GM19023 (cell line): ENCODE results near the gene RHOH.

Experiments used
- ATAC-seq: cut with Tn5 transposase; IDR thresholded peaks from one replicate; pipeline ENCODE4 v1.9.1; 2021; ENCODE audit warnings: mild to moderate bottlenecking, moderate library complexity; ENCODE audit not compliant: unreplicated experiment

RHOH gene

DNA sequence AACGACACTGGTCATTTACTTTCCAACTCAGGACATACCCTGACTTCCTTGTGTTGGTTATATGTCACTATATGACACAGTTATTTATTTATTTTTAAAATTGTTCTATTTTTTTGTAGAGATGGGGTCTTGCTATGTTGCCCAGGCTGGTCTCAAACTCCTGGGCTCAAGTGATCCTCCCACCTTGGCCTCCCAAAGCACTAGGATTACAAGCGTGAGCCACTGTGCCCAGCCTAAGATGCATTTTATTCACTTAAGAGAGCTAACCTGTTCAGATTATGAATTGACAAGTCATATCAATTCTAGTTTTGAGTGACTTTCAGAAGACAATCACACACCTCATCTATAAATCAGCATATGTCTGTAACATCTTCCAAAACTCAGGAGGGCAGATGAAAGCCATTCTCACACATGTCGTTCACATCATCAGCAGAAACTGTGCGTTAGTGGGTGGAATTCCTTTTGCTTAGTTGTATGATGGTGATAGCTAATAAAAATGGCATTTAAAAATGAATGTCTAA, 9.4 kb upstream of the RHOH start:
- ATAC-seq: no peak

DNA sequence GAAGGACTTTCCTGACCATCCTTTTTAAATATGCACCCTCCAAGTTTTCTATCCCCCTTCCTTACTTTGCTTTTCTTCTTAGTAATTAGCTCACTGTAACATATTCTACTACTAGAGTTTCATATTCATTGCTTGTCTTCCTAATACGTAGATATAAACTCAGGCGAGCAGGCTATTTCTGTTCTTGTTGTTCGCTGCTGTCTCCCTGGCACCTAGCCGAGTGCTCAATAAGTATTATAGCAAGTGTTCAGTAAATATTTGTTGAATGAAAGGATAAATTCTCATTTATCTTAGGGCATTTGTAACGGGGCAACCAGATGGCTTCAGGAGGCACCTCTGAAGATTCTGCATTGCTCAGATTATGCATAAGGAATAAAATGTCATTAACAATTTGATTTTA, 6.8 kb upstream of the RHOH start:
- ATAC-seq: no peak

DNA sequence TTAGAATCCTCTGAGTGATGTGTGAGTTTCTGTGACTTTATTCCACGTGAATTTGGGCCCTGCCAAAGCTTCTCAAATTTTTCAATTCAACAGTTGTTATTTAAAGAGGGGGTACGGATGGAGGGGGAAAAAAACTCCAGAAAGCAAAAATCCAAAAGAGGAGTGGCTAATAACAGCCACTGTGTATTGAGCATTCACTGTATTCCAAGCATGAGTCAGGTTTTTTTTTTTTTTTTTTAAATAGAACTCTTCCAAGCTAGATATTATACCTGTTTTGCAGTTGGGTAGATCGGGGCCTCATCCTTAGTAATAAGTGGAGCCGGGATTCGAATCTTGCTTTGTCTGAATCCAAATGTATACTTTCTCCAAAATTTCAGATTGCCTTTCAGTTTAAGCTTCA, 6.4 kb upstream of the RHOH start:
- no peak for ATAC-seq

DNA sequence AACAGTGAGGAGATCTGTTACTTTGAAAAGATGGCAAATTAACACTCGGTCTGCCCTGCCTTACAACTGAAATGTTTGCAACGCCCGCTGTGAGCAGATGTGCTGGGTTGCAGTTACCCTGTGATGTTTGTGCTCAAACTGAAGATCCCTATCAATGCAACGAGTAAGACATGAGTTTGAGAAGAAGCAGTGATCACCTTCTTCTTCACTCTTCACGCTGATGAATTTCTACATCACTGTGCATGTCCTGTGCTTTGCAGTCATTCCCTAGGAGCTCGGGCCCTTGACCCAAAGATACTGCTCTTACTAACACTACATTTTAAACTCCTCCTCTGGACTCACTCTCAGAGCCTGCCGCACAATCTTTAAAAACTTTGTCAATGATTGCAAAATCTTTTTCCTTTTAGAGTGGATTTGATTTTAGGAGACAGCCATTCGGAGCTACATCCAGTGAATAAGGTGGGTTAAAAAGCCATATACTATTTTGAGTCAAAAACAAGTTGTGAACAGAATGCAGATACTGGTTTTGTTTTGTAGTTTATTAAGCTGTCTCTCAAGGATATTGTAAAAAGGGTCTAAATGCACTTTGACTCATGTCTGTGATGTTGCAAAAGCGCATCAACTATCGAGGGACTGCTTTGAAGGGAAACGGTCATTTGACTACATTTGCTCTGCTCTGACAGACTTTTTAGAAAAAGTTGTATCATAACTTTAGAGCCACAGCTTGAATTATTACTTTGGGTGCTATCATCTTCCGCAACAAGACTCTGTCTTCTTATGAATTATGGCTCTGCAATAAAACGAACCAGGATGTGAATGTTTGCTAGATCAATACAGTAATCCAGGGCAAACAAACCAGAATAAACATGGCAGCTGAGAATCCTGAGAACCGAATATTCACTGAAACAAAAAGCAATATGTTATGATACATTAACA, 5.7 kb upstream of the RHOH start:
- no peak for ATAC-seq

DNA sequence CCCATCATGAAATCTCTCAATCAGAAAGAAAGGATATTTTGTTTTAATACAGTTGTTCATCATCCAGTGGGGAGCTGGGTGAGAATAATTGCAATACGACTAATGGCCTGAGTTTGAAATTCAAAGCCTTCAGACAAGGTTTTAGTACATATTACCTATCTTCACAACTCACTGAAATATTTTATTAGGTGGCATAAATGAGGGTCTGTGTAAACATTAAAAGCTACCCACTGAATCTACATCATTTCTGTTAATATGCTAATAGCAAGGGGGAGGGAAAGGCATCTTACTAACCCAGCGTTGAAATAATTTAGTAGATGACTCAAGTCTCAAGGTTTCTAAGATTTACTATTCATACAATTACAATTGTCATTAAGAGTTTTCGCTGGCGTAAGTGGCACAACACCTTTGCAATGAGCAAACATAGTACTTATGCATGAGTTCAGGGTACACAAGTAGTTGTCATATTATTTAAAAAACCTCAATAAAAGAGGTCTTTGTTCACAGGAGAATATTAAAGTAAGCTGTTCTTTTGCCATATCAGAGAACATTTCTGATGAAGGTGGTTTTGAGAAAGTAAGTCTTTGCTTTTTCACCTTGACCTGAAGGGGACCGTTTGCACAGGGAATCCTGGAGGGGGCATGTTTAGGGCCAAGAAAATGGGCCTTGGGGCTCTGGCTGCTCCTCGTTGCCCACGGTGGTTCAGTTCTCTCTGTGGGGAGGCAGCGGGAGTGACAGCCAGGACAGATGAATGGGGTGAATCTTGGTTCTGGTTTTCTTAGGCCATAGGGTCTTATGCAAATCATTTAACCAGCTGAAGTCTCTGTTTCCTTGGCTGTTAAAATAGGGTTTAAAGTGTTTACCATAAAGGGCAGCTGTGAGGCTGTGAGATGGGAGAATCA, 4.5 kb upstream of the RHOH start:
- ATAC-seq: peak; percentile 38

DNA sequence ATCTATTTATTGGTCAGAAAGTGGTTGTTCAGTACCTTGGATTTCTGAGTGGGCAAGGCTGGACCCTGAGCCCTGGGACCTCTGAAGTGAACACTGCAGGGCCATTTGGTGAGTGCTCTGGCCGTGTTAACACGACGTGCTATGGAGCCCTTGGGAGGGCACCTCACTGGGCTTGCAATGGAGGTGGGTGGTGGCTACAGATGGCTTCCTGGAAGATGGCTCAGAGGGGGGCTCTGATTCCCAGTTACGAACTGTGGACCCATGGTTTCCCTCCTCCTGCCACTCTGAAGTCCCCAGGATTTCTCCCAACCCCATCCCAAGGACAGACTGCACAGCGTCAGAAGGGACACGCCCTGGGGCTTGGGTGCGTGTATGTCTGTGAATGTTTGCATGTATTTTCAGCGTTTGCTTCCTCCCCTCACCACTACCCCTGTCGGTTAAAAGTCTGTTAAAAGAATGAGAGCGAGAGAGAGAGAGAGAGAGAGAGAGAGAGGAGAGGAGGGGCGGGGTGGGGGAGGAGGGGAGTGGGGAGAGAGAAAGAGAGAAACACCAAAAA, 3.7 kb upstream of the RHOH start:
- peak; percentile 39 for ATAC-seq

DNA sequence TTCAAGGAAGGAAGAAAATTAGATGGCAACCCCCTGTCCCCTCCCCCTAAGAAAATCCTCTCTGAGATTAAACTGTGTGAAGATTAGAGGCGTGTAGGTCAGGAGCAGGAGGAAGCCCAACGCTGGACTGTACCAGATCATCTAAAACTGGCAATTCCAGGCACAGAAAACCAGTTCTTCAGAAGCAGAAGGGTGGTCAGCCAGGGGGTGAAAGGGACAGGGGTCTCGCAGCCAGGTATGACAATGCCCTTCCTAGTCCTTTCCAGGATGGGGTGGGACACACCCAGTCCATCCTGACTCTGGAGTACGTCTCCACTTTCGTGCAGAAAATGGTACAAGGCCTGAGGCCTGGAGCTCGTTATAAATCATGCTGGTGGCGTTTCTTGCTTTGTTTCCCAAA, 3.3 kb upstream of the RHOH start:
- no peak for ATAC-seq

DNA sequence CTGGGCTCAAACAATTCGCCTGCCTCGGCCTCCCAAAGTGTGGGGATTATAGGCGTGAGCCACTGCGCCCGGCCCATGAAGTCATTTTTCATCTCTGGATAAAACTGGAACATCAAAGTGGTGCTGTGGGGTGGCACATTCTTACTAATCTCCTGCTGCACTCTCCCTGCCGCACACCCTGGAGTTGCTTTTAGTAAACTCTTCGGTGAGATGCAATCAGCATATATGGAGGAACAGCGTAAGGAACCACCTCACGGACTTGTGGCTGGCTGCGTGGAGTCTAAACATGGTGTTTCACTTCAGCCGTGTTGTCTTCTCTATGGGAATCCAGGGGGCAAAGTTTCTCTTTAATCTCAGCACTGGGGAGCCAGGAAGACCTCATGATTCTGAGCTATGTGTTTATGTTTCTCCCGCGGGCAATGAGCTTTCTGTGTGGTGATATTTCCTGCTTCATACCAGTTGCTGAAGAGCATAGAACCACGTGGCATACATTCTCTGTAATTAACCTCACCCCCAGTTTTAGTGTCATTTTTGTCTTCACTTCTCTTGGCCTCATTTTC, 2.1 kb upstream of the RHOH start:
- no peak for ATAC-seq

DNA sequence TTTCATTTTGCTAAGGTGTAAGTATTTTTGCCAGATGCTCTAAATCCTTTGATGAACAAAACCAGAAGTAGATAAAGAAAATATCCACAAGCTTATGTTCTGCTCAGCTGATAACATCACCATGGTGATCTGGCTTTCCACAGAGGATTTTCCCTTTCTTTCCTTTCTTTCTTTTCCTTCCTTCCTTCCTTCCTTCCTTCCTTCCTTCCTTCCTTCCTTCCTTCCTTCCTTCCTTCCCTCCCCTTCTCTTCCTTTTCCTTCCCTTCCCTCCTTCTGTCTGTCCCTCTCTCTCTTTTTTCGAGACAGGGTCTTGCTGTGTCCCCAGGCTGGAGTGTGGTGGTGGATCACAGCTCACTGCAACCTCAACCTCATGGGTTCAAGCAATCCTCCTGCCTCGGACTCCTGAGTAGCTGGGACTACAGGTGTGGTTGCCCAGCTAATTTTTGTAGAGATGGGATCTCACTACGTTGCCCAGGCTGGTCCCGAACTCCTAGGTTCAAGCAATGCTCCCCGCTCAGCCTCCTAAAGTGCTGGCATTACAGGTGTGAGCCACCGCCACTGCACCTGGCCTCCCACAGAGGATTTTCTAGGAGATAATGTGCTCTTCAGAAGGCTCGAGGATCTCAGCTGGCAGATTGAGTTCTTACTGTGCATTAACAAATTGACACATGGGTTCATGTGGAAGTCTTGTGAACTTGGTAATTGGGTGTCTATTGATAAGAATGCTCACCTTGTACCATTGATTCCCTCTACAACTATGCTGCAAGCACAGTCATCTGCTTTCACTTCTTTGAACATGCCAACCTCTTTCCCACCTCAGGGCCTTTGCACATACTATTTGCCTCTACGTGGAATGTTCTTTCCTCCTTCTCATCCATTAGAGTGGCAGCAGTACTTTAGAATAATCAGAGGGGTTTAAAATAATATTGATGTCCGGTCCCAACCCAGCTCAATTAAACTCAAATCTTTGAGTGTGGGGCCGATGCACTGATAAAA, 1.4 kb upstream of the RHOH start:
- ATAC-seq: no peak

DNA sequence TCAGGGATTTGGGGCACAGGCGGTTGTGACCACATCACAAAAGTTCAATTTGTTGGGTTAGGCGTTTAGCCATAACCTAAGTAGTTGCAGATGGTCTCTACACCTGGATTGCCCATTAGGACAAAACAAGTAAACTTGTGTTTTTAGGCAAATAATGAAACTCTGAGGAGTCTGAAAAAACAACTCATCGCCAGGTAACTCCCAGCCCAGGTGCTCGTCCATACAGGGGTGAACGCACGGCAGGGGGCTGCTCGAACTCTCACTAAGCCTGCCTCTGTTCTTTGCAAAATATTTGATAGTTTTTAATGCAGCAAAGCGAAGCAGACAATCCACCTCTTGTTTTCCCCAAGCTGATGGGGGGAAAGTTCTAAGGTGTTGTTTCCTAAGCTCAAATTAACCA, 559 bp upstream of the RHOH start:
- no peak for ATAC-seq

DNA sequence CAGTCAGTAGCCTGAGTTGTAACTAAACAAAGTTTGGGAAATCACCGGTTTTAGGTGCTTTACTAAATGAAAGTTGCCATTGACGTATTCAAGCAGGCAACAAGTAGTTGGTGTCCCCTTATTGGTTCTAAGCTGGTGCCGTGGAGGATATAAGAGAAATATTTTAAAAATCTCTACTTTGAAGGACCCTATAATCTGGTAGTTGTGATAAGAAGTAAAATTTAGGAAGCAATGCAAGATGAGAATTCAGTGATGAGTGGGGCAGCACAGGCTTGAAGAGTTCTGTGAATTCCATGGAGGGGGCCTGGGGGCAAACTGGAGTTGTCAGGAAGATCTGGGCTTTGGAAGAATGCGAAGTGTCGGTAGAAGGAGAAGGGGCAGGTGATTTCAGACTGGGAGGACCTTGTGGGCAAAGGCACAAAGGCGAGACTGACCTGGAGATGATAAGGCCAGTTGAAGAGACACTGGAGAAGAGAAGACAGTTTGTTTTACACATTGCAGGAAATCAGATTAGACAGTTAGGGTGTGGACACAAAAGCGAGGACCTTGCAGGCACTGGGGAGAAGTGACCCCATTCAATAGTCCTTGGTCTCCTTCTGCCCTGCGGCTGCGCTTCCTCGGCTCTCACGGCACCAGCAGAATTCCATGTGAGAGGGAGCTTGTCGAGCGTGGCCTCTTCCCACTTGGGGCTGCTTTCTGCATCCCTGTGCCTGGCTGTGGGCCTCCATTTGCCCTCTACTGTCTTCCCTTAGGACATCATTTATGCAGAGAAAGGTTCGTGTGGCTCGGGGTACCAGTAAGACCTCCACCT, 1.3 kb downstream of the RHOH start:
- ATAC-seq: no peak

DNA sequence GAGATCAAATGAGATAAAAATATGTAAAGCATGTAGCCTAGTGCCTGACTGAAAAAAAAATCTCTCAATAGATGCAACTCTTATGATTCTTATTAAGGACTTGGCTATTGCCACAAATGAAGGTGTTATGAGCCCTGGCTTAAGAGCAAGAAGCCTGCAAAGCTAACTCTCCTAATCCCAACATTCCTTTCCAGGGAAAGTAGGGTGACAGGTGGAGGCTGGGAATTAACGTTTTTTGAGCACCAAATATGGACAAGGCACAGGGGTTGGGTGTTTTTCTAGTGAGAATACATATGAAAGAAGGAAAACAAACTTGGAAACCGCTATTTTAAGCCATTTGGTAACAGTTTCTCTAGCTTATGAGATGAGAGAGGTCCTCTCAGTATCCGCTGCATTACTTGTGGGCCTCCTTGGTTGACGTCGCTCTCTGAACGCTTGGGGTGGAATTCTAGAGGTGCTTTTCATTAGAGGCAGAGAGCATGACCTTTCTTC, 2.4 kb downstream of the RHOH start:
- no peak for ATAC-seq

DNA sequence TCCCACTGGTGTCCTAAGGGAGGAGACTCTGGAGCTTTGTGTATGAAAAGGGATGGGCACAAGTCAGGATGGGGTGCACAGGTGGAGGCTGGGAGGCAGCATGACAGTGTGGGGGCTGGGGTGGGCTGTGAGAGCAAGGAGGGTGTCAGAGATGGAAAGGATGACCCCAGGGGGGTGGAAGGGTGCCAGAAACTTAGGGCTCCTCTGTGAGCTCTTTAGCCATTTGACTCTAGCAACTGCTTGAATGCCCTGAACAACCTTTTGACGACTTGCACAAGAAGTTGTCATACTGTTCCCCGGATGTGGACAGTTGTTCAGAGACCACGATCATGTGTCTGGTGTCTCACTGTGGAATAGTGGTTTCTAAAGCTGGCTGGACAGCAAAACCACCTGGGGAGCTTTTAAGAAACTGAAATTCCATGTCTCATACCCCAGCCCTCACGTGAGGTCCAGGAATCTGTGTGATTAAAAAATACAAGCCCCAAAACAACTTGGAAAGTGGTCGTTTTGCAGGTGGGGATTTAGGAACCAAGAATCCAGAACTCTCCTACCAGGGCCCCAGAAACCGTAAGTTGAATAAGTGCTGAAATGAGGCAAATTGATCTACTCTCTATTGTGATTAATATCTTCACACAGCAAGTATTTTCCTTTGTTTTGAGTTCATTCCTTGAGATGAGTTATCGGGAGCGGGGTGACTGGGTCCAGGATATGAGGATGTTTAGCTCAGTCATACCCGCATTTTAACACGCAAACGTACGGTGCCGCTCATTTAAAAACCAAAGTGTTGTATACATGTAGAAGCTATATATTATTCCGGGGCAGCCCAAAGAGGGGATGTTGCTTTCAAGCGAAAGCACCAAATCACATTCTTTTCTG, 3.4 kb downstream of the RHOH start:
- ATAC-seq: peak; percentile 57

DNA sequence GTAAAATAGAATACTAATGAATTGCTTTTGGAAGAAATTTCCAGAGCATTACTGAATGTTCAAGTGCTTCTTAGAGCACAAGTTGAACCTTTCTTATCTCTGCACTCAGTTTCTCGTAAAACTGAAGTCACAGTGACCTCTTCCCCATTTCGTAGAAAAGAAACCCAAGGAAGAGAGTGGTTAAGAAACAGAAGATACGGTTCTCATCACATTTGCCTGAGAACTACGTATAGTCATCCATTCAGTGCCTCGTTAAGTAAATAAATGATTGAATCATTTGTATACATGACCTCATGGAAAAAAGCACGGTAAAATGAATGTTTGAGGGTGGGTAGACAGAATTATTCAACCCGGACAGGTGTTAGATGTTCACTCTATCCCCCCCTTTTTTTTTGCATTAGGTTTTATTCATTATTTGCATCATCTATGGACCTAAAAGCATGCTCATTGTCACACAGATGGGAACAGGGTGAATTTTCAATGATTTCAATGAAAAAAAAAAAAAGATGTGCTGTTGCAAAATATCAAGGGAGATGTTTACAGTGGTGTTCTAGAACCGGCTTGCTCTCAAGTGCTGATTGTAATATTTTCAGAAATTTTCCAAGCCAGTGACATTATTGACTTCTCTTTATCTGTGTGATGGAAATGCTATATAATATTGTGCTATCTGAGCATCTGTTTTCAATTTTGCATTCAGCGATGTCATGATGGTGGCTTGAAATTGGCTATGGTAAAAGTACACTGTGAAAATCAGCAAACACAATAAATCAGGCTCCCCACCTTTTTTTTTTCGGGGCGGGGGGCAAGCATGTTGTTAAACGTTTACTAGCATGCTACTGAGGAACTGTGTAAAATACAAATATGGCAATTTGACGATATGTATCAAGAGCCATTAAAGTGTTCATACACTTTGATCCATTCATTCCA, 4.3 kb downstream of the RHOH start:
- no peak for ATAC-seq

DNA sequence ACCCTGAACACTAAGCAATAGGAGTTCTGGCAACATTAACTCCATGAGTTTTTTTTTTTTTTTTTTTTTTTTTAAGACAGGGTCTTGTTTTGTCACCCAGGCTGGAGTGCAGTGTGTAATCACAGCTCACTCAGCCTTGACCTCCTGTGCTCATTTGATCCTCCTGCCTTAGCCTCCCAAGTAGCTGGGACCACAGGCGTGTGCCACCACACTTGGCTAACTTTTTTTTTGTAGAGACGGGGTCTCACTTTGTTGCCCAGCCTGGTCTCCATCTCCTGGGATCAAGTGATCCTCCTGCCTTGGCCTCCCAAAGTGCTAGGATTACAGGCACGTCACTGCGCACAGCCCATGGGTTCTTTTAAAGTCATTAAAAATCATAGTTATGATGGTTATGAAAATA, 5.1 kb downstream of the RHOH start:
- ATAC-seq: no peak

DNA sequence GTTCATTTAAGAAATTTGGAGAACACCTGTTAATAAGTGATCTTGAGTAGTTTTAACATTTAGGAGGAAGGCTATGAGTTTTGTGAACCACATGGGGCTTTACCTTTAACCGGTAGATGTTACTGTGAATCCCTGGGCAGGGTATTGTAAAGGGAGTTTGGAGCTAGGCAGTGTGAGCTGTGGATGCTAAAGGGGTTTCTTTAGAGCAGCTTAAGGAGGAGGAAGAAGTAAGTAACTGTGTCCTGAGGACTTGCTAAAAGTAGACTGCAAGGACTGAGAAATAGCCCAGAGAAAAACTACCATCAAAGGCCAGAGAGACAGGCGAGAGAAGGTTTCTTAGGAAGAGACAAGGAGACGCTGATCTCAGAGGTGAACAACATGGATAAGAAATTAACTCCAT, 5.6 kb downstream of the RHOH start:
- ATAC-seq: no peak
